Endothelial cell of umbilical vein (primary cell): ENCODE results near the gene MRM2. TPM values are rescaled to one million over a fixed set of nuclear protein-coding genes. Genes with fewer than 3 reads are reported as not detected.

Source experiments
- BruUV-seq: library from RNA; stranded (reverse); fragments of 400-500 nt; replicated peaks from 2 replicates; lab custom pipeline; 2021; lab: Mats Ljungman, UMichigan
- CTCF ChIA-PET: fragments of 300-600, 350-600 bp; sonication (Branson Sonifier 250); formaldehyde crosslinking; loops from one replicate; lab custom pipeline; 2021; ENCODE audit warnings: antibody characterized with exemption, inconsistent platforms; lab: Charles Lee
- POLR2A ChIA-PET: fragments of 300-600, 350-600 bp; sonication (Branson Sonifier 250); formaldehyde crosslinking; loops from one replicate; lab custom pipeline; 2021; ENCODE audit warnings: antibody characterized with exemption, inconsistent platforms; lab: Charles Lee
- DNase-seq: peaks from one replicate; pipeline ENCODE4 v3.0.0-alpha.2; 2011; ENCODE audit warnings: low read depth, low spot score
- FAIRE-seq: peaks from 2 replicates; lab custom pipeline; 2011; peaks lifted over from hg19 to GRCh38; lab: Jason Lieb, UNC
- H2AFZ ChIP-seq: 2 replicates; pipeline ENCODE4 v1.6.0; 2012; ENCODE audit warnings: low read depth, low read length, control low read depth, inconsistent platforms
- H3K27ac ChIP-seq: 2 replicates; pipeline ENCODE4 v1.5.1; 2011; ENCODE audit warnings: low read depth, mild to moderate bottlenecking, control low read depth, low read length, moderate library complexity; ENCODE audit not compliant: insufficient read depth
- H3K27me3 ChIP-seq, 2 experiments: 2 replicates each; pipeline versions ENCODE4 v1.6.0 to v1.6.1; 2011; ENCODE audit warnings: low read length in 2 of 2, mixed read lengths in 1 of 2; ENCODE audit not compliant: control insufficient read depth in 2 of 2, insufficient read depth in 2 of 2
- H3K36me3 ChIP-seq, 2 experiments: 2 replicates in 1 of 2; 3 replicates in 1 of 2; pipeline ENCODE4 v1.5.1; 2011; ENCODE audit warnings: low read length in 2 of 2, mild to moderate bottlenecking in 1 of 2, moderate library complexity in 1 of 2; ENCODE audit not compliant: control insufficient read depth in 2 of 2, insufficient read depth in 2 of 2; ENCODE audit errors: extremely low read depth in 1 of 2
- H3K4me1 ChIP-seq: 3 replicates; pipeline ENCODE4 v1.5.1; 2011; ENCODE audit warnings: mild to moderate bottlenecking, low read length; ENCODE audit not compliant: control insufficient read depth, insufficient read depth; ENCODE audit errors: extremely low read depth
- H3K4me2 ChIP-seq: 2 replicates; pipeline ENCODE4 v1.6.1; 2011; ENCODE audit warnings: low read length, control low read depth, mixed read lengths; ENCODE audit not compliant: insufficient read depth
- H3K4me3 ChIP-seq, 3 experiments: fragments of 200-600 bp in 1 of 3; sonication (generic), shearing (Covaris generic) in 1 of 3; replicated peaks in 1 of 3; 2 replicates each; pipeline ENCODE4 v1.5.1; 2011 to 2016; ENCODE audit warnings: control low read depth in 3 of 3, low read length in 3 of 3, mild to moderate bottlenecking in 2 of 3, inconsistent platforms in 1 of 3, low read depth in 1 of 3, moderate library complexity in 1 of 3; ENCODE audit not compliant: insufficient read depth in 1 of 3
- H3K79me2 ChIP-seq: 2 replicates; pipeline ENCODE4 v1.6.0; 2012; ENCODE audit warnings: low read length, inconsistent platforms; ENCODE audit not compliant: control insufficient read depth, insufficient read depth
- H3K9ac ChIP-seq: replicated peaks from 2 replicates; pipeline ENCODE3; 2011; ENCODE audit warnings: low read length, control low read depth; ENCODE audit not compliant: insufficient read depth; ENCODE audit errors: extremely low read depth
- H3K9me1 ChIP-seq: replicated peaks from 3 replicates; pipeline ENCODE4 v1.6.0; 2011; ENCODE audit warnings: mild to moderate bottlenecking, low read length; ENCODE audit not compliant: control insufficient read depth, insufficient read depth; ENCODE audit errors: extremely low read depth
- H3K9me3 ChIP-seq: replicated peaks from 2 replicates; pipeline ENCODE4 v1.5.1; 2012; ENCODE audit warnings: low read length, inconsistent platforms; ENCODE audit not compliant: control insufficient read depth, insufficient read depth
- H4K20me1 ChIP-seq: replicated peaks from 2 replicates; pipeline ENCODE3; 2011; ENCODE audit warnings: mild to moderate bottlenecking, low read length; ENCODE audit not compliant: control insufficient read depth, insufficient read depth; ENCODE audit errors: extremely low read depth
- EZH2 ChIP-seq: IDR thresholded peaks from 2 replicates; pipeline ENCODE4 v1.6.1; 2012; ENCODE audit warnings: borderline replicate concordance, low read depth, mild to moderate bottlenecking, moderate library complexity, low read length, inconsistent platforms; ENCODE audit not compliant: severe bottlenecking
- FOS ChIP-seq: IDR thresholded peaks from 2 replicates; pipeline ENCODE4 v1.6.1; 2011; ENCODE audit warnings: mild to moderate bottlenecking, low read length, moderate library complexity, borderline replicate concordance; ENCODE audit not compliant: insufficient read depth
- GATA2 ChIP-seq: IDR thresholded peaks from 2 replicates; pipeline ENCODE4 v1.7.0; 2011; ENCODE audit warnings: low read depth, mild to moderate bottlenecking, moderate library complexity, mixed read lengths, low read length; ENCODE audit not compliant: insufficient read length, insufficient read depth
- JUN ChIP-seq: IDR thresholded peaks from 2 replicates; pipeline ENCODE4 v1.6.1; 2011; ENCODE audit warnings: borderline replicate concordance, low read depth; ENCODE audit not compliant: insufficient read length, insufficient read depth
- MAX ChIP-seq: IDR thresholded peaks from 2 replicates; pipeline ENCODE4 v1.6.1; 2011; ENCODE audit not compliant: insufficient read depth, insufficient read length
- MYC ChIP-seq: IDR thresholded peaks from one replicate; pipeline ENCODE4 v1.6.1; 2011; ENCODE audit warnings: mild to moderate bottlenecking, low read depth, low read length
- POLR2A ChIP-seq: IDR thresholded peaks from 2 replicates; pipeline ENCODE4 v1.6.1; 2012; ENCODE audit warnings: low read depth, mild to moderate bottlenecking, control low read depth, low read length
- POLR2AphosphoS5 ChIP-seq: IDR thresholded peaks from 2 replicates; pipeline ENCODE4 v1.6.1; 2012; ENCODE audit warnings: low read depth, mild to moderate bottlenecking, control low read depth, low read length, moderate library complexity; ENCODE audit not compliant: insufficient read depth
- dilution Hi-C: fragments of 300-500 bp; cut with MboI; formaldehyde crosslinking; loops from one replicate; pipeline ENCODE4 v1.15.0; 2019; ENCODE audit warnings: low sequenced_read_pairs; ENCODE audit not compliant: extremely low pct_ligation_motif_present
- intact Hi-C: fragments of 100-400 bp; cut with micrococcal nuclease; formaldehyde crosslinking; loops from one replicate; pipeline ENCODE4 v1.10.0; 2022
- polyA plus RNA-seq, 4 experiments: library from polyadenylated mRNA; depleted of rRNA in 3 of 4; stranded (reverse) in 3 of 4; unstranded in 1 of 4; fragments of >200 nt; gene quantifications; 2 replicates each; pipeline versions ENCODE4 v1.2.1 to v1.2.3, GENCODE V29; 2011 to 2012; ENCODE audit warnings: missing spikeins in 1 of 4
- total RNA-seq: library from RNA; stranded (reverse); gene quantifications from 2 replicates; pipeline ENCODE4 v1.2.3, GENCODE V29; 2021
- TF ChIP-seq, protein P1 (sequence below), 2 donors: IDR thresholded peaks; 1 replicate in 1 of 2; 2 replicates in 1 of 2; pipeline ENCODE4 v1.5.1; 2011; ENCODE audit warnings: low read length in 2 of 2, mild to moderate bottlenecking in 2 of 2, moderate library complexity in 2 of 2, control low read depth in 1 of 2, inconsistent platforms in 1 of 2, low read depth in 1 of 2; ENCODE audit not compliant: insufficient read depth in 1 of 2; ENCODE audit errors: extremely low read depth in 1 of 2

The MRM2 gene
- total and polyA plus RNA-seq, 2 donors (not counting 3 experiments of a cell fraction or from before 2014, with no cell fraction given), result 10.6 to 20.8 TPM

DNA sequence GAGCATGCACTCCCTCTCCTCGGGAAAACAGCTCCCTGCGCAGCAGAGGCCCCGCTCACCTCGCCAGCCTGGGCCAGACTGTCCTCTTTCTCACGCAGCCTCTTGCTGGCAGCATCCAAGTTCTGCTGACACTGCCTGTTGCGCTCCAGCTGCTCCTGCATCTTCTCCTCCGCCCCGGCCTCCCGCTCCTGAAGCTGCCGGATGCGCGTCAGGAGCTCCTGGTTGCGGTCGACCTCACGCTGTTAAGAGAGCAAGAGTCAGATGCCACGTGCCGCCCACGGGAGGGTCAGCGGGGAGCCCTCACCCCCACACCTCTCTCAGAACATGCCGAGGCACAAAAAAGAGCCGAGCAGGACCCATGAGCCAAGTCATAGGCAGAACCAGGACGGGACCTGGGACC is 19.5 kb downstream of the MRM2 start:
- ChIA-PET CTCF (no interaction called here), POLR2A (no interaction called here)
- dilution Hi-C loops, result no loop called here
- no peak overlapping the region for H3K9ac ChIP-seq
- intact Hi-C loops, result no loop called here
- no peak overlapping the region for H3K4me3 ChIP-seq
- H3K27ac ChIP-seq, result no peak overlapping the region
- peaks cover 2% of the 10 kb centered on the region for H3K79me2 ChIP-seq
- H3K9me3 ChIP-seq, result no peaks in the 10 kb centered on the region
- no peaks in the 10 kb centered on the region for H3K27me3 ChIP-seq
- no peak overlapping the region for H2AFZ ChIP-seq
- TF ChIP-seq EZH2 (no peak), GATA2 (no peak), POLR2AphosphoS5 (no peak), FOS (no peak), MAX (no peak), JUN (no peak), MYC (no peak), POLR2A (no peak)
- TF ChIP-seq, protein P1, sequence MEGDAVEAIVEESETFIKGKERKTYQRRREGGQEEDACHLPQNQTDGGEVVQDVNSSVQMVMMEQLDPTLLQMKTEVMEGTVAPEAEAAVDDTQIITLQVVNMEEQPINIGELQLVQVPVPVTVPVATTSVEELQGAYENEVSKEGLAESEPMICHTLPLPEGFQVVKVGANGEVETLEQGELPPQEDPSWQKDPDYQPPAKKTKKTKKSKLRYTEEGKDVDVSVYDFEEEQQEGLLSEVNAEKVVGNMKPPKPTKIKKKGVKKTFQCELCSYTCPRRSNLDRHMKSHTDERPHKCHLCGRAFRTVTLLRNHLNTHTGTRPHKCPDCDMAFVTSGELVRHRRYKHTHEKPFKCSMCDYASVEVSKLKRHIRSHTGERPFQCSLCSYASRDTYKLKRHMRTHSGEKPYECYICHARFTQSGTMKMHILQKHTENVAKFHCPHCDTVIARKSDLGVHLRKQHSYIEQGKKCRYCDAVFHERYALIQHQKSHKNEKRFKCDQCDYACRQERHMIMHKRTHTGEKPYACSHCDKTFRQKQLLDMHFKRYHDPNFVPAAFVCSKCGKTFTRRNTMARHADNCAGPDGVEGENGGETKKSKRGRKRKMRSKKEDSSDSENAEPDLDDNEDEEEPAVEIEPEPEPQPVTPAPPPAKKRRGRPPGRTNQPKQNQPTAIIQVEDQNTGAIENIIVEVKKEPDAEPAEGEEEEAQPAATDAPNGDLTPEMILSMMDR (IDR thresholded peaks at IDR 0.05; ENCODE audit: extremely low read depth in 1 of 2, insufficient read depth in 1 of 2, low read depth in 1 of 2, low read length in 2 of 2), result no peak
- FAIRE-seq, result no peak
- no peak overlapping the region for H3K4me2 ChIP-seq
- peaks cover 8 to 35% of the 10 kb centered on the region in 2 experiments for H3K36me3 ChIP-seq
- DNase-seq, result no peak
- no peaks in the 10 kb centered on the region for H3K9me1 ChIP-seq
- BruUV-seq, result no TSS peak
- H3K4me1 ChIP-seq, result no peaks in the 10 kb centered on the region
- no peaks in the 10 kb centered on the region for H4K20me1 ChIP-seq
